GM12873 (cell line): Measurements from ENCODE around the gene GFER.

ENCODE experiments used
- TF ChIP-seq, protein P1 (sequence below): IDR thresholded peaks from 2 replicates; pipeline ENCODE4 v1.5.1; 2012; ENCODE audit warnings: low read depth, mild to moderate bottlenecking, moderate library complexity, low read length, control low read depth; ENCODE audit not compliant: insufficient read depth; ENCODE audit errors: missing control alignments

GFER gene

DNA sequence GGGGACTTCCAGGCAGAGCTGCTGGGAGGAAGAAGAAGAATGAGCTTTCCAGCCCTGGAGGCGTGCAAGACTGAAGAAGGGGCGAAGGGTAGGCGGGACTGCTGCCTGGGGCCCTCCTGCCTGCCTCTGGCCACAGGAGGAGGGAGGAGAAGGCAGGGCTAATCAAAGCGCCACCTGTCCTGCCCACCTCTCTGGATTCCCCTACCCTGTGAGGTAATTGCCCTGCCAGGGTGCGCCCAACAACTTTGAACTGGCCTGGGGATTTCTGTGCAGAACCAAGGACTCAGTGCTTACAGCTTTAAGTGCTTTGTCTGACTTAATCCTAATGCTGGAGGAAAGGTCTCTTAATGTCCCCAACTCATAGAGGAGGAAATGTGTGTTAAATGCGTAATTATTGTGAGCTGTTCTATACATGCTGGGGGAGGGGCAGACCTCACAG, 2.6 kb upstream of the GFER start, which contains the start of gene NOXO1:
NOXO1 (minus strand) TSS at position 72 of the 439 bp plus-strand sequence. CDS start 290 bp downstream, outside the sequence.
- TF ChIP-seq, protein P1, sequence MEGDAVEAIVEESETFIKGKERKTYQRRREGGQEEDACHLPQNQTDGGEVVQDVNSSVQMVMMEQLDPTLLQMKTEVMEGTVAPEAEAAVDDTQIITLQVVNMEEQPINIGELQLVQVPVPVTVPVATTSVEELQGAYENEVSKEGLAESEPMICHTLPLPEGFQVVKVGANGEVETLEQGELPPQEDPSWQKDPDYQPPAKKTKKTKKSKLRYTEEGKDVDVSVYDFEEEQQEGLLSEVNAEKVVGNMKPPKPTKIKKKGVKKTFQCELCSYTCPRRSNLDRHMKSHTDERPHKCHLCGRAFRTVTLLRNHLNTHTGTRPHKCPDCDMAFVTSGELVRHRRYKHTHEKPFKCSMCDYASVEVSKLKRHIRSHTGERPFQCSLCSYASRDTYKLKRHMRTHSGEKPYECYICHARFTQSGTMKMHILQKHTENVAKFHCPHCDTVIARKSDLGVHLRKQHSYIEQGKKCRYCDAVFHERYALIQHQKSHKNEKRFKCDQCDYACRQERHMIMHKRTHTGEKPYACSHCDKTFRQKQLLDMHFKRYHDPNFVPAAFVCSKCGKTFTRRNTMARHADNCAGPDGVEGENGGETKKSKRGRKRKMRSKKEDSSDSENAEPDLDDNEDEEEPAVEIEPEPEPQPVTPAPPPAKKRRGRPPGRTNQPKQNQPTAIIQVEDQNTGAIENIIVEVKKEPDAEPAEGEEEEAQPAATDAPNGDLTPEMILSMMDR, result no peak

DNA sequence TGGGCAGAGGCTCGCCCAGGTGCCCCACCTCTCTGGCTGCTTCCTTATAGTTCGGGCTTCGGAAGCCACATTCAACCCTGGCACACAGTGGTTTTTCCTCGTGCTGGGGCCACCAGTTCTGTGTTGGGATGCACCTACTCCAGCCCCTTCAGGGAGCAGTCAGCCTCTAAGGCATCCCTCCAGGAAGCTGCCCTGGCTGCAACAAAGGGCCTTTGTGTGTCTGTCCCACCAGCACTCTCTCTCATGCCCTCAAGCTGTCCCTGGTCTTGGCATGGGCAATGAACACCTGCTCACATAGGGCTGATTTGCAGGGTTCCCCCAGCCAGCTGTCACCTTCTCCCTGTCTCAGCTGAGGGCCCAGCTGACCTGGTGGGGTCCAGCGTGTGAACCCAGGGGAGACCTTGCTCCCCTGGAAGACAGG, 2.0 kb upstream of the GFER start:
- TF ChIP-seq, protein P1, result no peak

DNA sequence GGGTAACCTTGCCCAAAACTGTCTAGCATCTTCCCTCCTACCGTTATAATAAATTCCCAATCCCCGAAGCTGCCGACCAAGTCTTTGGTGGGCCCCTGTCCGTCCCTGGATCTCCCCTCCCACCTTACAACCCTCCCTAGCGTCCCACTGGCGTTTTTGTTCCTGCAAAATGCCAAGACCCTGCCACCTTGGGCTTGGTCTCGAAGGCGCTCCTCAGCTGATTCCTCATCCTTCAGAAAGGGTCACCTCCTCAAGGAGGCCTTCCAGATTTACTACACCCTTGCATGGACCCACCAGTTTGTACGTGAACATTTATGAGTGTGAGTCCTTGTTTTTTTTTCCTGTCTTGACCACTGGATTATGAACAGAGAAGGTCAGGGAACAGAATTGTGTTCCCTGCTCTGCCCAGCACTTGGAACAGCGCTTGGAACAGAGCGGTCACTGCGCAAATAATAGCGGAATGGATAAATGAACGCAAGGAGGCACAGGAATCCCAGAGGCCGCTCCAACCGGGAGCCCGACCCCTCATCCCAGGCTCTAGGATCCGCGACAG, 926 bp upstream of the GFER start:
- TF ChIP-seq, protein P1, result no peak

DNA sequence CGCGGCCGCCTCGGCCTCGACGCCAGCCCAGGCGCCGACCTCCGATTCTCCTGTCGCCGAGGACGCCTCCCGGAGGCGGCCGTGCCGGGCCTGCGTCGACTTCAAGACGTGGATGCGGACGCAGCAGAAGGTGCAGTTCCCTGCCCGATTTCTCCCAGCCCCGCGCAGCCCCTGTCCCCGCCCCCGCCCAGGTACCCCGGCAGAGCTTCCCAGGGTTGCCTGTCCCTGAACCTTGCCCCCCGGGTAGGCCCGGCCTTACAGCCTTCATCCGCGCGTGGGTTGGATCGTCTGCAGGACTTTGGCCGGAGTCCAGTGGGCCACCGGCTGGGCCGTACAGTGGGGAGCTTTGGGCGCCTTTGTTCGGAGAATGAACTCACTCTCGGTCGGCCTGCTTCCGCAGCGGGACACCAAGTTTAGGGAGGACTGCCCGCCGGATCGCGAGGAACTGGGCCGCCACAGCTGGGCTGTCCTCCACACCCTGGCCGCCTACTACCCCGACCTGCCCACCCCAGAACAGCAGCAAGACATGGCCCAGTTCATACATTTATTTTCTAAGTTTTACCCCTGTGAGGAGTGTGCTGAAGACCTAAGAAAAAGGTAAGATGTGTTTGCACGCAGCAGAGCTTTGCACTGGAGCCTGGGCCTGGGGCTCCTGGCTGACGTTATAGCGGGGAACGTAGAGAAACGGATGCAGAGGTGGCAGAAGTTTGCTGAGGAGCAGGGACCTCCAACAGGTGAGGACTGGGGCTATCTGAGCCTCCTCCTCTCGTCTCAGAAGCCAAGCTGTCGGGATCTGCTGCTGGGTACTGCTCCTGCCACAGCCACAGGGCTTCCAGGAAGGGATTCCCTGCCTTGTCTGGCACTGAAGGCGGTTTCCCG, 593 bp downstream of the GFER start:
- TF ChIP-seq, protein P1, result no peak

DNA sequence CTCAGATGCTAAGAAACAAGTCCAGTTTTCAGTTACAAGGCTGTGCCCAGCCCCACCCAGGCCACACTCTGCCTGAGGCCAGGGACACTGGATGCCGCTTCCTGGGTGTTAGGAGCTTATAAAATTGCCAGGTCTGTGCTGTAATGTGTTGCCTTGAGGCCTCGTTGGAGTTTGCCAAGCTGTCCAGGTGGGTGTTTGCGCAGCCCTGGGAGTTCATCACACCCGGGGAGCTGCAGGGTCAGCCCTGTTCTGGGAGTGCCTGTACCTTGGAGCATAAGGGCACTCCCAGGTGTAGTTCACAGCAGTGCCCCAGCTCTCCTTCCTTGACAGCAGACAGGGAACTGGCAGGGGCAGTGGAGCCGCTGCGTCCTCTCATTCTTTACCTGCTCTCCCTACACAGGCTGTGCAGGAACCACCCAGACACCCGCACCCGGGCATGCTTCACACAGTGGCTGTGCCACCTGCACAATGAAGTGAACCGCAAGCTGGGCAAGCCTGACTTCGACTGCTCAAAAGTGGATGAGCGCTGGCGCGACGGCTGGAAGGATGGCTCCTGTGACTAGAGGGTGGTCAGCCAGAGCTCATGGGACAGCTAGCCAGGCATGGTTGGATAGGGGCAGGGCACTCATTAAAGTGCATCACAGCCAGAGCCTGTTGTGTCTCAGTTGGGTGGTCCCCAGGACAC, 1.6 kb downstream of the GFER start:
- TF ChIP-seq, protein P1, result no peak

DNA sequence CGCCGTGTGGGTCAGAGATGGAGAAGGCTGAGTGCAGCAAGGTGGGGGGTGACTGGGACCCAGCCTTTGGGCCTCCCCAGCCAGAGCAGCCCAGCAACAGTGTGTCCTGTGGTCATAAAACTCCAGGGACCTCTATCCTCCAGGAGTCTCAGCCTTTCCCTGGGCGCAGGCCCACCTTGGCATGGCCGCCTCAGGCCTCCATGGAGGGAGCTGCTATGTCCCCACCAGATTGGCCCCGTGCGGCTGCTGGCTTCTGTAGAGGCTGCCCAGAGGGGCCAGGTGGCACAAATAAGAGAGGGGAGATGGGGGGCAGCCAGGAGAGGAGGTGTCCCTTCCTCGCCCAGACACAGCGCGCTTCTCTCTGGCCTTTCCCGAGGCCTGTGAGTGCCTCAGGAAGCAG, 3.2 kb downstream of the GFER start:
- TF ChIP-seq, protein P1, result no peak
